Fibroblast of skin of right biceps (primary cell): Measurements from ENCODE around the gene TAF9B.
"Not testable (repeated sequence)": the region's sequence is repeated elsewhere in the genome, so short reads cannot be mapped to it uniquely, and the experiment has no call there.

Experiments used
- DNase-seq: peaks from one replicate; pipeline ENCODE4 v3.0.0-alpha.2; 2013

The TAF9B gene

DNA sequence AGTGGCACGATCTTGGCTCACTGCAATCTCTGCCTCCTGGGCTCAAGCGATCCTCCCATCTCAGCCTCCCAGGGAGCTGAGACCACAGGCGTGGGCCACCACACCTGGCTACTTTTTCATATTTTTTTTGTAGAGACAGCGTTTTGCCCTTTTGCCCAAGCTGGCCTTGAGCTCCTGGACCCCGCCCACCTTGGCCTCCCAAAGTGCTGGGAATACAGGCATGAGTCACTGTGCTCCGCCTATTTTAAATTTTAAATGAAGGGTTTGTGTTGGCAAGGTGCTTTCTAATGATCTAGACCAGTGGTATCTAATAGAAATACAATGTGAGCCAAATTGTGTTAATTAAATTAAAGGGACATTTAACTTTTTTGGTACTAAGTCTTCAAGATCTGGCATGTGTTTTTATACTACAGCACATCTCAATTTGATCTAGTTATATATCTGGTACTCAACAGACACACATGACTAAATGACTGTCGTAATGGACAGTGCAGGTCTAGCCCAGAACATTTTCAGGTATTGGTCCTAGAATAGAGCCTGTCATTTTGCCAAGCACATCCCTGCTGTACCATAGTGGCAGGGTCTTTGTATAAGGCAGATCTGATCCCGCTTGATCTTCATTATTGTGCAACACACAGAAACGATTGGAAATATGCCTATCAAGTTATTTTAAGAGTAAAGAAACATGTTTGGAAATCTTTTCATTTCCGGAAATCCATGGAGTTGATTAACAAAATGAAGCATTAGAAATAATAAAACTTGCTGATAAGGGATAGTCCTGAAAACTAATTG lies 28.1 kb downstream of the TAF9B start:
- DNase-seq, result no peak

GRCh38 chrX:78109458-78109857 lies 30.0 kb downstream of the TAF9B start:
- DNase-seq, result no peak

- no peak for DNase-seq
Observed at GRCh38 chrX:78106651-78106986, 32.8 kb downstream of the TAF9B start.

- no peak for DNase-seq
Observed at GRCh38 chrX:78105944-78106650, 33.4 kb downstream of the TAF9B start.

- peak; percentile 39 for DNase-seq
Observed at GRCh38 chrX:78104447-78105176, 34.8 kb downstream of the TAF9B start.

- DNase-seq, result peak; percentile 98
Observed at GRCh38 chrX:78103623-78104446, 35.6 kb downstream of the TAF9B start, which contains the start of gene PGK1. TSS of gene PGK1 (plus strand) at chrX:78104248. CDS start at chrX:78104341, 93 bp downstream.

DNA sequence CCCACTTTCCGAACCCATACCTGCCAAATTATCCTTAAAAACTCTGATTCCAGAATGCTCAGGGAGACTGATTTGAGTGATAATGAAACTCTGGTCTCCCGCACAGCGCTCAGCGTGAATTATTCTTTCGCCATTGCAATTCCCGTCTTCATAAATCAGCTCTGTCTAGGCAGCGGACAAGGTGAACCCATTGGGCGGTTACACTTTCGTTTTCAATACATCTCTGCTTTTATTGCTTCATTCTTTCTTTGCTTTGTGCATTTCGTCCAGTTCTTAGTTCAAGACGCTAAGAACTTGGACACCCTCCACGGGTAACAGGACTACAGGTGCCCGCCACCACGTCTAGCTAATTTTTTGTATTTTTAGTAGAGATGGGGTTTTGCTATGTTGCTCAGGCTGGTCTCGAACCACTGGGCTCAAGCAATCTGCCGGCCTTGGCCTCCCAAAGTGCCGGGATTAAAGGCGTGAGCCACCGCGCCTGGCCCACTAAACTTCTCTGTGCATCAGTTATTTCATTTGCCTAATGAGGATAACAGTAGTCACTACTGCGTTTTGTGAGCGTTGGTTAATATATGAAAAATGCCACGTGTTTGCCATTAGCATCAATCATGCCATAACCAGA lies 36.3 kb downstream of the TAF9B start:
- no peak for DNase-seq

DNA sequence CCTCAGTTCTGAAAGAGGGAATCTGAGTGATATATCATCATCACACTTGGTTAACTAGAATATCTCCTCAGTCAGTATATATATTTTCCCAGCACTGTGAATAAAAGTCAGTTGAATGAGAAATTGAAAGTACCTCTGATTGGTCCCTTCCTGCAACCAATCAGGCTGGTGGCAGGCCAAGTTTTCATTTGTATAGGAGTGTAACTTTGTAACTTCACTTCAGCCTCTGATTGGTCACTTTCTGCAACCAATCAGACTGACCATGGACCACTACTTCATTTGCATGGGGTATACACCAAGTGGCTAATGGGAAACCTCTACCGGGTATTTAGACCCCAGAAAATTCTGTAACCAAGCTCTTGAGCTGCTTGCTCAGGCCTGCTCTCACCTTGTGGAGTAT lies 37.4 kb downstream of the TAF9B start:
- no peak for DNase-seq

GRCh38 chrX:78098108-78098507 lies 41.3 kb downstream of the TAF9B start:
- no peak for DNase-seq

- DNase-seq, result peak; percentile 40
Observed at GRCh38 chrX:78092296-78092695, 47.2 kb downstream of the TAF9B start.

- not testable (repeated sequence) for DNase-seq
Observed at GRCh38 chrX:78081413-78081812, 58.0 kb downstream of the TAF9B start.
